Neural progenitor cell (in vitro differentiated cells): Measurements from ENCODE around the gene EEF1AKMT4. TPM values are rescaled to one million over a fixed set of nuclear protein-coding genes. Genes with fewer than 3 reads are reported as not detected.

Experiments used
- DNase-seq: peaks from one replicate; pipeline ENCODE4 v3.0.0-alpha.2; 2016; ENCODE audit warnings: low spot score
- H2AFZ ChIP-seq: fragments of 200-600 bp; sonication (generic); replicated peaks from 2 replicates; pipeline ENCODE4 v1.6.1; 2016; ENCODE audit warnings: antibody characterized with exemption
- H3F3A ChIP-seq: fragments of 200-600 bp; sonication (generic); 2 replicates; pipeline ENCODE4 v1.6.1; 2016; ENCODE audit warnings: antibody characterized with exemption, low read depth
- H3K27ac ChIP-seq: fragments of 200-600 bp; sonication (generic); 2 replicates; pipeline ENCODE4 v1.5.1; 2016; ENCODE audit warnings: mild to moderate bottlenecking
- H3K27me3 ChIP-seq: fragments of 200-600 bp; sonication (generic); 2 replicates; pipeline ENCODE4 v1.6.1; 2016; ENCODE audit warnings: mild to moderate bottlenecking, moderate library complexity
- H3K36me3 ChIP-seq: fragments of 200-600 bp; sonication (generic); 2 replicates; pipeline ENCODE4 v1.5.1; 2016
- H3K4me1 ChIP-seq: fragments of 200-600 bp; sonication (generic); 2 replicates; pipeline ENCODE4 v1.6.1; 2016; ENCODE audit warnings: mixed run types
- H3K4me2 ChIP-seq: fragments of 200-600 bp; sonication (generic); 2 replicates; pipeline ENCODE4 v1.6.1; 2016
- H3K4me3 ChIP-seq: fragments of 200-600 bp; sonication (generic); 2 replicates; pipeline ENCODE4 v1.5.1; 2016
- H3K79me2 ChIP-seq: fragments of 200-600 bp; sonication (generic); 2 replicates; pipeline ENCODE4 v1.6.1; 2016; ENCODE audit warnings: low read depth
- H3K9ac ChIP-seq: fragments of 200-600 bp; sonication (generic); 2 replicates; pipeline ENCODE4 v1.6.1; 2016
- H3K9me3 ChIP-seq: fragments of 200-600 bp; sonication (generic); 2 replicates; pipeline ENCODE4 v1.5.1; 2016; ENCODE audit warnings: low read depth
- H4K20me1 ChIP-seq: fragments of 200-600 bp; sonication (generic); 2 replicates; pipeline ENCODE4 v1.6.1; 2016; ENCODE audit warnings: low read depth
- H3K27ac Mint-ChIP-seq: 3 replicates; pipeline ENCODE4 v1.8.0; 2021; ENCODE audit warnings: mixed read lengths
- H3K27me3 Mint-ChIP-seq: 2 replicates; pipeline ENCODE4 v1.8.0; 2022; ENCODE audit warnings: low read depth, mild to moderate bottlenecking, inconsistent platforms, moderate library complexity, mixed read lengths; ENCODE audit not compliant: insufficient read depth
- H3K36me3 Mint-ChIP-seq: 3 replicates; pipeline ENCODE4 v1.8.0; 2021; ENCODE audit warnings: mixed read lengths
- H3K4me1 Mint-ChIP-seq: 3 replicates; pipeline ENCODE4 v1.8.0; 2021; ENCODE audit warnings: mixed read lengths
- H3K4me3 Mint-ChIP-seq: 3 replicates; pipeline ENCODE4 v1.8.0; 2021; ENCODE audit warnings: mild to moderate bottlenecking, moderate library complexity, mixed read lengths
- H3K9me3 Mint-ChIP-seq: 3 replicates; pipeline ENCODE4 v1.8.0; 2020; ENCODE audit warnings: mixed read lengths
- EZH2 ChIP-seq: fragments of 200-600 bp; sonication (generic); IDR thresholded peaks from 2 replicates; pipeline ENCODE4 v1.6.1; 2017; ENCODE audit warnings: antibody characterized with exemption, mild to moderate bottlenecking, moderate library complexity
- EZH2phosphoT487 ChIP-seq: fragments of 200-600 bp; sonication (generic); IDR thresholded peaks from 2 replicates; pipeline ENCODE4 v1.6.1; 2017; ENCODE audit warnings: antibody characterized with exemption
- total RNA-seq: library from RNA; depleted of rRNA; stranded (reverse); fragments of >200 nt; gene quantifications from 2 replicates; pipeline ENCODE4 v1.2.3, GENCODE V29; 2015; ENCODE audit warnings: low replicate concordance
- TF ChIP-seq, protein P1 (sequence below): fragments of 200-600 bp; sonication (generic); IDR thresholded peaks from 2 replicates; pipeline ENCODE4 v1.5.1; 2017; ENCODE audit warnings: antibody characterized with exemption, mild to moderate bottlenecking

The EEF1AKMT4 gene
- total RNA-seq, 1 donor from 2014 or later = 3.7 TPM

DNA sequence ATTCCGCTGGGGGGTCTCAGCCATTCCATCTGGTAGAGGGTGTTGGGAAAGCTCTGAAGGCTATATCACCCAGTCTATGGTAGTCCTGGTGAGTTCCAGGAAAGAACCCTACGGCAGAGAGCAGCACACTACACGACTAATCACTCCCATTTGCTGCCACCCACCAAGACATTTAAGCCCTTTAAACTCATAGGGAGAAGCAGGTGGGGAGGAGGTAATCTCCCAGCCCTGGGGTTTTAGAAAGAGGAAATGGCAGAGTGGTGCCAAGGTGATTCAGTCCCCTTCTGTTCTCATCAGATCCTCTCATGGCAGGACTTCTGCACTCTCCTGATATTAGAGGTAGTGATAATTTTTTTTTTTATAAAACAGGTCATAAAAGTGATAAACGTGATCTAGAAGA, 30.7 kb upstream of the EEF1AKMT4 start:
- no peak overlapping the region for H3K27ac ChIP-seq
- no peaks in the 10 kb centered on the region for H4K20me1 ChIP-seq
- no peak for DNase-seq
- Mint-ChIP-seq H3K27me3 (peaks cover 4% of the 10 kb centered on the region), H3K4me3 (no peak overlapping the region), H3K9me3 (peaks cover 4% of the 10 kb centered on the region), H3K4me1 (no peaks in the 10 kb centered on the region), H3K27ac (no peak overlapping the region), H3K36me3 (no peaks in the 10 kb centered on the region)
- H3K4me3 ChIP-seq = no peak overlapping the region
- H2AFZ ChIP-seq = no peak overlapping the region
- TF ChIP-seq EZH2 = no peak
- TF ChIP-seq, protein P1, sequence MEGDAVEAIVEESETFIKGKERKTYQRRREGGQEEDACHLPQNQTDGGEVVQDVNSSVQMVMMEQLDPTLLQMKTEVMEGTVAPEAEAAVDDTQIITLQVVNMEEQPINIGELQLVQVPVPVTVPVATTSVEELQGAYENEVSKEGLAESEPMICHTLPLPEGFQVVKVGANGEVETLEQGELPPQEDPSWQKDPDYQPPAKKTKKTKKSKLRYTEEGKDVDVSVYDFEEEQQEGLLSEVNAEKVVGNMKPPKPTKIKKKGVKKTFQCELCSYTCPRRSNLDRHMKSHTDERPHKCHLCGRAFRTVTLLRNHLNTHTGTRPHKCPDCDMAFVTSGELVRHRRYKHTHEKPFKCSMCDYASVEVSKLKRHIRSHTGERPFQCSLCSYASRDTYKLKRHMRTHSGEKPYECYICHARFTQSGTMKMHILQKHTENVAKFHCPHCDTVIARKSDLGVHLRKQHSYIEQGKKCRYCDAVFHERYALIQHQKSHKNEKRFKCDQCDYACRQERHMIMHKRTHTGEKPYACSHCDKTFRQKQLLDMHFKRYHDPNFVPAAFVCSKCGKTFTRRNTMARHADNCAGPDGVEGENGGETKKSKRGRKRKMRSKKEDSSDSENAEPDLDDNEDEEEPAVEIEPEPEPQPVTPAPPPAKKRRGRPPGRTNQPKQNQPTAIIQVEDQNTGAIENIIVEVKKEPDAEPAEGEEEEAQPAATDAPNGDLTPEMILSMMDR = no peak
- no peak for TF ChIP-seq EZH2phosphoT487
- H3K9me3 ChIP-seq = no peaks in the 10 kb centered on the region
- no peaks in the 10 kb centered on the region for H3F3A ChIP-seq
- no peak overlapping the region for H3K9ac ChIP-seq
- no peaks in the 10 kb centered on the region for H3K27me3 ChIP-seq
- no peaks in the 10 kb centered on the region for H3K36me3 ChIP-seq
- no peak overlapping the region for H3K4me2 ChIP-seq
- no peaks in the 10 kb centered on the region for H3K4me1 ChIP-seq
- H3K79me2 ChIP-seq = no peaks in the 10 kb centered on the region

- no peaks in the 10 kb centered on the region for H3K4me1 Mint-ChIP-seq
- Histone ChIP-seq H3K27ac (no peak overlapping the region), H3K9ac (no peak overlapping the region), H3K4me2 (no peak overlapping the region), H3K9me3 (no peaks in the 10 kb centered on the region), H3K36me3 (no peaks in the 10 kb centered on the region), H3K27me3 (peaks cover 28% of the 10 kb centered on the region), H3F3A (no peaks in the 10 kb centered on the region), H2AFZ (no peak overlapping the region), H4K20me1 (peaks cover 1% of the 10 kb centered on the region), H3K79me2 (no peaks in the 10 kb centered on the region), H3K4me1 (no peaks in the 10 kb centered on the region), H3K4me3 (no peak overlapping the region)
- TF ChIP-seq EZH2 = no peak
- TF ChIP-seq, protein P1 = no peak
- TF ChIP-seq EZH2phosphoT487 = no peak
- H3K36me3 Mint-ChIP-seq = no peaks in the 10 kb centered on the region
- no peak for DNase-seq
- peaks cover 16% of the 10 kb centered on the region for H3K27me3 Mint-ChIP-seq
- no peak overlapping the region for H3K4me3 Mint-ChIP-seq
- H3K27ac Mint-ChIP-seq = no peak overlapping the region
- H3K9me3 Mint-ChIP-seq = no peaks in the 10 kb centered on the region
Measured at GRCh38 chr3:184222521-184222920, 27.0 kb upstream of the EEF1AKMT4 start.

DNA sequence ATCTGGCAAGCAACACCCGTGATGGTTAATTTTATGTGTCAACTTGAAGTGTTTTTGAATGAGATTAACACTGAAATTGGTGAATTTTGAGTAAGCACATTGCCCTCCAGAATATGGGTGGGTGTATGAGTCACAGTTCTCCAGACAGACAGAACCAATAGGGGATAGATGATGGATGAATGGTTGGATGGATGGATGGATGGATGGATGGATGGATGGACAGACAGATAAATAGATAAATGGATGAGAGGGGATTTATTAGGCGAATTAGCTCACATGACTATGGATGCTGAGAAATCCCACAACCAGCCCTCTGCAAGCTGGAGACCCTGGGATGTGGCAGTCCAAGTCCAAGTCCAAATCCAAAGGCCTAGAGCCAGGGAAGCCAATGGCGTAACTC, 25.5 kb upstream of the EEF1AKMT4 start:
- no peak for DNase-seq
- Histone ChIP-seq H3K9ac (no peak overlapping the region), H3K27ac (no peak overlapping the region), H3K4me2 (no peak overlapping the region), H4K20me1 (peaks cover 15% of the 10 kb centered on the region), H3K4me1 (no peaks in the 10 kb centered on the region), H3K27me3 (peaks cover 42% of the 10 kb centered on the region), H3F3A (peaks cover 10% of the 10 kb centered on the region), H3K4me3 (no peak overlapping the region), H3K79me2 (no peaks in the 10 kb centered on the region), H2AFZ (no peak overlapping the region), H3K36me3 (no peaks in the 10 kb centered on the region), H3K9me3 (no peaks in the 10 kb centered on the region)
- H3K9me3 Mint-ChIP-seq = no peaks in the 10 kb centered on the region
- H3K36me3 Mint-ChIP-seq = no peaks in the 10 kb centered on the region
- H3K4me1 Mint-ChIP-seq = no peaks in the 10 kb centered on the region
- H3K27ac Mint-ChIP-seq = no peak overlapping the region
- peaks cover 31% of the 10 kb centered on the region for H3K27me3 Mint-ChIP-seq
- TF ChIP-seq EZH2 = no peak
- TF ChIP-seq EZH2phosphoT487 = no peak
- TF ChIP-seq, protein P1 = no peak
- no peak overlapping the region for H3K4me3 Mint-ChIP-seq
